Ishikawa (cell line): ENCODE measurements around the gene DNAJB12.
A peak's percentile ranks its signal among the peaks of the same experiment; 100 is the strongest.
"Not testable (repeated sequence)": the region's sequence is repeated elsewhere in the genome, so short reads cannot be mapped to it uniquely, and the experiment has no call there.

ENCODE experiments used
- CEBPB ChIP-seq: IDR thresholded peaks from 2 replicates; pipeline ENCODE4 v1.6.1; 2012
- EP300 ChIP-seq: IDR thresholded peaks from 2 replicates; pipeline ENCODE4 v1.6.1; 2012; ENCODE audit warnings: borderline replicate concordance
- FOXM1 ChIP-seq: IDR thresholded peaks from 2 replicates; pipeline ENCODE4 v1.6.1; 2012; ENCODE audit warnings: low read depth, borderline replicate concordance
- RAD21 ChIP-seq: IDR thresholded peaks from 2 replicates; pipeline ENCODE4 v1.6.1; 2012; ENCODE audit warnings: low read depth
- TAF1 ChIP-seq: IDR thresholded peaks from 2 replicates; pipeline ENCODE4 v1.6.1; 2012; ENCODE audit warnings: low read depth, mild to moderate bottlenecking
- YY1 ChIP-seq: IDR thresholded peaks from 2 replicates; pipeline ENCODE4 v1.6.1; 2012; ENCODE audit warnings: low read depth
- ZBTB7A ChIP-seq: IDR thresholded peaks from 2 replicates; pipeline ENCODE4 v1.6.1; 2012; ENCODE audit warnings: low read depth
- TF ChIP-seq, protein P1 (sequence below): IDR thresholded peaks from 2 replicates; pipeline ENCODE4 v1.6.1; 2012
- TF ChIP-seq, protein P2 (sequence below): IDR thresholded peaks from 2 replicates; pipeline ENCODE4 v1.6.1; 2012

DNA sequence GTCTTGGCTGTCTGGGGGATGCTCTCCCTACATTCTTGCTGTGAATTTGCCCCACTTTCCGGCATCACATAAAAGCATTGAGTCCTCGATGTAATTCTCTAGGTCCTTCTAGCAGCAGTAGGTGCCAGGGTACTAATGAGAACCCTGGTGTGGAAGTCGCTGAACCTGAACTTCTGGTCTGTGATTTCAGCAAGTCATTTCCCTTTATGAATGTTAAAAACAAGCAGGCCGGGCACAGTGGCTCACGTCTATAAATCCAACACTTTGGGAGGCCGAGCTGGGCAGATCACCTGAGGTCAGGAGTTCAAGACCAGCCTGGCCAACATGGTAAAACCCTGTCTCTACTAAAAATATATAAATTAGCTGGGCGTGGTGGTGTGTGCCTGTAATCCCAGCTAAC, 30.3 kb upstream of the DNAJB12 start:
- TF ChIP-seq RAD21, CEBPB, YY1, ZBTB7A, FOXM1, TAF1: not testable (repeated sequence)
- TF ChIP-seq, protein P1, sequence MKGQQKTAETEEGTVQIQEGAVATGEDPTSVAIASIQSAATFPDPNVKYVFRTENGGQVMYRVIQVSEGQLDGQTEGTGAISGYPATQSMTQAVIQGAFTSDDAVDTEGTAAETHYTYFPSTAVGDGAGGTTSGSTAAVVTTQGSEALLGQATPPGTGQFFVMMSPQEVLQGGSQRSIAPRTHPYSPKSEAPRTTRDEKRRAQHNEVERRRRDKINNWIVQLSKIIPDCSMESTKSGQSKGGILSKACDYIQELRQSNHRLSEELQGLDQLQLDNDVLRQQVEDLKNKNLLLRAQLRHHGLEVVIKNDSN, result not testable (repeated sequence)
- TF ChIP-seq, protein P2, sequence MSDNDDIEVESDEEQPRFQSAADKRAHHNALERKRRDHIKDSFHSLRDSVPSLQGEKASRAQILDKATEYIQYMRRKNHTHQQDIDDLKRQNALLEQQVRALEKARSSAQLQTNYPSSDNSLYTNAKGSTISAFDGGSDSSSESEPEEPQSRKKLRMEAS, result not testable (repeated sequence)
- 0 out of 2 replicates have a peak, but pooled peaks have one; percentile 26 for TF ChIP-seq EP300
